Right cardiac atrium (tissue), 5 donors: ENCODE results near the gene CYP4F2. TPM values are rescaled to one million over a fixed set of nuclear protein-coding genes. Genes with fewer than 3 reads are reported as not detected.
"Not testable (repeated sequence)": the region's sequence is repeated elsewhere in the genome, so short reads cannot be mapped to it uniquely, and the experiment has no call there.

Source experiments
- ATAC-seq, 2 donors: fragments of 200-7000 bp; cut with Tn5 transposase; one replicate each; pipeline versions ENCODE4 v1.8.0 to v1.9.1; 2020; ENCODE audit warnings: moderate library complexity in 2 of 2, mild to moderate bottlenecking in 1 of 2
- DNase-seq, 3 donors: peaks; one replicate each; pipeline ENCODE4 v3.0.0-alpha.2; 2020
- H3K27ac ChIP-seq: one replicate; pipeline ENCODE4 v1.5.1; 2013; ENCODE audit warnings: mild to moderate bottlenecking, low read length, control low read depth, moderate library complexity
- H3K27me3 ChIP-seq: one replicate; pipeline ENCODE4 v1.6.1; 2013; ENCODE audit not compliant: control insufficient read depth, insufficient read depth
- H3K4me1 ChIP-seq: one replicate; pipeline ENCODE4 v1.6.1; 2013; ENCODE audit warnings: low read length; ENCODE audit not compliant: control insufficient read depth, insufficient read depth
- H3K4me3 ChIP-seq: one replicate; pipeline ENCODE4 v1.5.1; 2013; ENCODE audit warnings: low read length, control low read depth
- H3K9me3 ChIP-seq: one replicate; pipeline ENCODE4 v1.6.1; 2013; ENCODE audit warnings: low read length; ENCODE audit not compliant: control insufficient read depth
- WGBS: extraction: QIAGEN DNeasy Blood & Tissue Kit; methylation state at CpG from one replicate; pipeline ENCODE4 v1.1.7; 2013; 5-methylcytosine and 5-hydroxymethylcytosine counted together
- intact Hi-C, 4 donors: fragments of 100-400 bp; cut with DNase I; formaldehyde crosslinking; loops; one replicate each; pipeline versions ENCODE4 v1.11.0 to v1.14.0; 2022 to 2023
- polyA plus RNA-seq: library from polyadenylated mRNA; stranded (reverse); fragments of 200-250 nt; gene quantifications from one replicate; pipeline ENCODE4 v1.2.3, GENCODE V29; 2013
- total RNA-seq, 4 donors: library from RNA; stranded (reverse); fragmentation: NEBNext Ultra II Directional; extraction: Animal tissue kit (Norgen Biotek cat#: 25700); gene quantifications; one replicate each; pipeline ENCODE4 v1.2.1, GENCODE V29; 2021
- donor health status: healthy with polysubstance abuse.
- donor health status: DM: no; HTN: yes; CAD: no.
- donor health status: DM: no; HTN: no; CAD: no.
- donor health status: DM: no; HTN: yes; CAD: no; lungs with severe emphysema.
- donor health status: DM: yes; HTN: yes; CAD: no.

Gene CYP4F2
- total and polyA plus RNA-seq, 5 donors, result not detected

DNA sequence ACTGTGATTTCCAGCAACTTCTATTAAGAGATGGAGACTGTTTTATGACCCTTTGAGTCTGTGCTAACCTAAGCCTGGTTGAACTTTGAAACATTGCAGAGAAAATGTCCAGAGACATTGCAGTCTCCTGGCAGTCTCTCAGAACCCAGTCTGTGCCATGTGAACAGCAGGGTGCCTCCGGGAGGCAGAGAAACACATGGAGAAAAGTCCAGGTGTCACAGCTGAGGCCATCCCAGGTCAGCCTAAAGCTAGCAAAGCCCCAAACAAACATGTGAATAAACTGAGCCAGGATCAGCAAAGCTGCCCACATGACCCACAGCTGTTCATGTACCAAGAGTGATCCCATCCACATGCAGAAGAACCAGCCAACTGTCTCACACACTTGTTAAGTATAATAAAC is 28.6 kb upstream of the CYP4F2 start:
- Histone ChIP-seq H3K4me1 (no peaks in the 10 kb centered on the region), H3K9me3 (no peaks in the 10 kb centered on the region), H3K27me3 (no peaks in the 10 kb centered on the region), H3K4me3 (no peak overlapping the region), H3K27ac (no peak overlapping the region)
- 51% methylated on average over 1 of the region's 1 CpG for WGBS
- ATAC-seq, result no peak
- DNase-seq, result no peak
- intact Hi-C loops, result no loop called here

DNA sequence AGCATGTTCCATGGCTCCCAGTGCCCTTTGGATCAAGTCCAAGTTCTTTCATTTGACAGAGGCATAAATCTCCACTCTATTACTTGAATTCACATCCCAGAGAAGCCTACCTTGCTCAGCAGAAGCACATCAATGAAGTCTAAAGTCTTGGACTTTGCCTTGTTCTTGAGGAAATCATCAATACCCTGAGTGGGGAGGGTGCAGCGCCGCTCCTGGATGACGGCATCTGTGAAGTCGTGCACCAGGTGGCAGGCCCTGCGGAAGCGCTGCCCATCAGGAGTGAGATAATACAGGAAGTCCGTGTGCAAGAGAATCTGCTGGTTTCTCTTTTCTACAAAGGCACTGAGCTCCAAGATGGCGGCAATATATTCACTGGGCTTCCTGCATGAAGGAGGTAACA is 25.8 kb upstream of the CYP4F2 start:
- intact Hi-C loops, result no loop called here
- H3K27ac ChIP-seq, result no peak overlapping the region
- no peak overlapping the region for H3K4me3 ChIP-seq
- 79% methylated on average over 8 of the region's 8 CpGs for WGBS
- no peaks in the 10 kb centered on the region for H3K27me3 ChIP-seq
- no peaks in the 10 kb centered on the region for H3K9me3 ChIP-seq
- no peak for ATAC-seq
- no peaks in the 10 kb centered on the region for H3K4me1 ChIP-seq
- DNase-seq, result no peak

DNA sequence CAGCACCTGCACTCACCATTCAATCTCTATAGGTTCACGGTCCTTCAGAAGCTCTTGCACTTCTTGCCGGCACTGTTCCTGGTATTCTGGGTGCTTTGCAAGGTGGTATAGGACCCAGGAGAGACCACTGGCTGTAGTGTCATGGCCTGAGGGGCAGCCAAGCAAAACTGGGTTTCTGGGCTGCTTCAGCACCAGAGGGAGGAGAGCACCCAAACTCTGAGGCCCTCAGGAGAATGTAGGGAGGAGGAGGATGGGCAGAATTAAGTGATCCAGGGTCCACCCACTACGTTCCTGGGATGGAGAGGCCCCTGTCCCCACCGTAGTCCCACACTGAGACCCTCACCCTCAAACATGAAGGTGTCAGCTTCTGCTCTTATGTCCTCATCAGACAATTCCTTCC is 24.1 kb upstream of the CYP4F2 start:
- intact Hi-C loops, result no loop called here
- DNase-seq (no peak), ATAC-seq (no peak)
- Histone ChIP-seq H3K27me3 (no peaks in the 10 kb centered on the region), H3K4me3 (no peak overlapping the region), H3K27ac (no peak overlapping the region), H3K4me1 (no peaks in the 10 kb centered on the region), H3K9me3 (no peaks in the 10 kb centered on the region)
- 60% methylated on average over 4 of the region's 4 CpGs for WGBS

DNA sequence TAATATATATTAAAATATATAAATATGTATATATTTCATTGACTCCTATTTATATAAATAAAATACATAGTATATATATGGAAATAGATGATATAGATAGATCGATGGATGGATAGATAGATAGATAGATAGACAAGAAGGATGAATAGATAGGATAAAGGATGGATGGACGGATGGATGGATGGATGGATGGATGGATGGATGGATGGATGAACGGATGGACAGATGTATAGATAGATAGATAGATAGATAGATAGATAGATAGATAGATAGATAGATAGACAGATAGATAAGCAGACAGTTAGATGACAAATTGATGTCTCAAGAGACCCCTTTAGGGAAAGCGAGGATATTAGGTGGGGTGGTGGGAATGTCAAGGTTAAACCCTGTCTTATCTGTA is 21.4 kb upstream of the CYP4F2 start:
- Histone ChIP-seq H3K9me3 (no peaks in the 10 kb centered on the region), H3K27ac (no peak overlapping the region), H3K4me3 (no peak overlapping the region), H3K27me3 (no peaks in the 10 kb centered on the region), H3K4me1 (no peaks in the 10 kb centered on the region)
- DNase-seq (no peak), ATAC-seq (no peak)
- WGBS, result 73% methylated on average over 4 of the region's 4 CpGs
- intact Hi-C loops, result no loop called here

DNA sequence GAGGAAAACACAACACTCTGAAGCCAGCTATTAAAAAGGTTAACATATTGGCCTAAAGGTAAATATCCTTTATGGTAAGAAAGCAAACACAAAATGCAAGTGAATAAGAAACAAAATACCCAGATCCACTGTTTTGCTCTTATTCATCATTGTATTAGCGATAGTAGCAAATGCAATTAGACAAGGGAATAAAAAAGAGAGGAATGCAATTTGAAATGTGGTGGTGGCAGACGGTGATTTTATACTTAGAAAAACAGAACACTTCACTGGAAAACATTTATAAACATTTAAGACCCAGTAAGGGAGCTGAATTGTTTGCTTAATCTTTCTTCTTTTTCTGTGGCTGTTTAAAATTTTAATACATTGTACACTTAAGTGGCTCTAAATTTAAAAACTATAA is 17.2 kb upstream of the CYP4F2 start:
- no peaks in the 10 kb centered on the region for H3K27me3 ChIP-seq
- no peaks in the 10 kb centered on the region for H3K9me3 ChIP-seq
- H3K4me1 ChIP-seq, result no peaks in the 10 kb centered on the region
- no peak overlapping the region for H3K27ac ChIP-seq
- 93% methylated on average over 2 of the region's 2 CpGs for WGBS
- no peak for ATAC-seq
- DNase-seq, result no peak
- no peak overlapping the region for H3K4me3 ChIP-seq
- intact Hi-C loops, result no loop called here

DNA sequence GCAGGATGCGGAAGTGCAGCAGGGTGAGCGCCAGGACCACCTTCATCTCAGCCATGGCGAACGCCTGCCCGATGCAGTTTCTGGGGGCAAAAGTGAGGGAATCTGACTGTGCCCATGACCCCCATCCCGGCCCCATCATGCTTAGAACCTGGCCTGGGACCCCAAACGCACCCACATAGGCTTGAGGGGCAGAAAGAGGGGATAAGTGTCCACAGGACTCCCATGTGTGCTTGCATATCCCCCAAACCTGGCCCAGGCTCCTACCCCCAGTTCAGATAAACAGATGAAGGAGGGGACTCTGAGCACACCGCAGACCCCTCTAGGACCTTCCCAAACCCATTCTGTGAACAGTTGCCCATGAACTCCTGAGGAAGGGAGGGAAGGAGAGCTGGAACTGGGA is 16.0 kb upstream of the CYP4F2 start:
- H3K27me3 ChIP-seq, result no peaks in the 10 kb centered on the region
- intact Hi-C loops, result no loop called here
- WGBS, result 85% methylated on average over 8 of the region's 8 CpGs

DNA sequence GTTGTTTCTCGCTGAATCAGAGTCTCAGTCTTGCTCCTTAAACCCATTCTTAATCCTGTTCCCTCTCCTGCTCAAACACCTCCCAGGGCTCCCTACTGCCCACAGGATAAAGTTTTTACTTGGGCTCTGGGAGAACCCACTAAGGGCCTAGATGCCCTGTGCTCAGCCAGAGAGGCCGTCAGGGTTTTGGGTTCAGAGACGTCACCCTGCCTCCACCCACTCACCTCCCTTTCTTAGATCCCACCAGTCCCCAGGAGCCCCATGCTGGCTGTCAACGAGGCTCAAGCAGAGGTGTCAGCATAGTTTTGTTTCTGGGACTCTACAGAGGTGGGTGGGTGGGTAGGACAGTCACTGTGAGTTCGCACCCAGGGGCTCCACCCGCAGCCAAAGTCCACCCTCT is 15.5 kb upstream of the CYP4F2 start:
- H3K9me3 ChIP-seq, result no peaks in the 10 kb centered on the region
- 57% methylated on average over 6 of the region's 6 CpGs for WGBS
- no peaks in the 10 kb centered on the region for H3K4me1 ChIP-seq
- no peak overlapping the region for H3K27ac ChIP-seq
- intact Hi-C loops, result no loop called here
- ATAC-seq, result no peak
- no peaks in the 10 kb centered on the region for H3K27me3 ChIP-seq
- H3K4me3 ChIP-seq, result no peak overlapping the region
- DNase-seq, result no peak

More for the DNA sequence above, 16.0 kb upstream of the CYP4F2 start:
- no peaks in the 10 kb centered on the region for H3K9me3 ChIP-seq
- DNase-seq (no peak), ATAC-seq (no peak)
- no peak overlapping the region for H3K27ac ChIP-seq
- H3K4me3 ChIP-seq, result no peak overlapping the region
- no peaks in the 10 kb centered on the region for H3K4me1 ChIP-seq

DNA sequence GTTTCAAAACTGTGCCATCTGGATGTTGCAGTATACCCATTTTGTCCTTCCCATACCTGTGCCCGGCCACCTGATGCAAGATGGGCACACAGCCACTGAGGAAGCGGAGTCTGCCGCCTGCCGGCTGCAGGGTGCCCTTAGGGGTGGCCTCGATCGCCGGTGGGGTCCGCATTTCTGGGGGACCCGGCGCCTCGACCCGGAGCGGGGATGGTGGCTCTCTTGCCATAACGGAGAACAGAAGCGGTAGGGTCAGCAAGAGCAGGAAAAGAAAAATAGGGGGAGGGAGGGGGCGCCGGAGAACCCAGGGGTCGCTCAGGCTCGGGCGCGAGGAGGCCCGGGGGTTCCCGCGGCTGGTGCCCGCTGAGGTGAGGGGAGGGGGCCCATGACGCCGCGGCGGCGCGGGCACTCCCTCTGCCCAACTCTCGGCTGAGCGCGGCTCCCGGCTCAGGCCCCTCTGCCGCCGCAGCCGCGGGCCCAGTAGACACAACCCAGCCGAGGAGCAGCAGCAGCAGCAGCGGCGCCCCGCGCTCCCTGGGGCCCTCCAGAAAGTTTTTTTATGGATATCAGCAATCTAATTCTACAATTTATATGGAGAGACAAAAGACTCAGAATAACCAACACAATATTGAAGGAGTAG is 13.8 kb upstream of the CYP4F2 start:
- Histone ChIP-seq H3K27ac (no peak overlapping the region), H3K27me3 (no peaks in the 10 kb centered on the region), H3K9me3 (no peaks in the 10 kb centered on the region), H3K4me1 (no peaks in the 10 kb centered on the region), H3K4me3 (no peak overlapping the region)
- DNase-seq, result no peak
- intact Hi-C loops, result no loop called here
- ATAC-seq, result no peak
- 3% methylated on average over 44 of the region's 44 CpGs for WGBS

DNA sequence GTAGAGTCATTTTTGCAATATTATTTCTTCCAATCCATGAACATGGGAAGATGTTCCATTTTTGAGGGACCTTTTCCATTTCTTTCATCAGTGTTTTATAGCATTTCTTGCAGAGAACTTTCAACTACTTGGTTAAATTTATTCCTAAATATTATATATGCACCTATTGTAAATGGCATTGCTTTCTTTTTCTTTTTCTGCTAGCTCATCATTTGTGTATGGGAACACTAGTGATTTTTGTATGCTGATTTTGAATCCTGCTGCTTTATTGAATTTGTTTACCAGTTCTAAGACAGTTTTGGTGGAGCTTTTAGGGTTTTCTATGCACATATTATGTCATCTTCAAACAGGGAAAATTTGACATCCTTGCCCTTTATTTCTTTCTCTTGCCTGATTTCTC is 7.2 kb upstream of the CYP4F2 start:
- H3K9me3 ChIP-seq, result no peaks in the 10 kb centered on the region
- no peak overlapping the region for H3K4me3 ChIP-seq
- no peak overlapping the region for H3K27ac ChIP-seq
- no peak for DNase-seq
- H3K4me1 ChIP-seq, result no peaks in the 10 kb centered on the region
- H3K27me3 ChIP-seq, result no peaks in the 10 kb centered on the region
- intact Hi-C loops, result no loop called here
- ATAC-seq, result no peak

DNA sequence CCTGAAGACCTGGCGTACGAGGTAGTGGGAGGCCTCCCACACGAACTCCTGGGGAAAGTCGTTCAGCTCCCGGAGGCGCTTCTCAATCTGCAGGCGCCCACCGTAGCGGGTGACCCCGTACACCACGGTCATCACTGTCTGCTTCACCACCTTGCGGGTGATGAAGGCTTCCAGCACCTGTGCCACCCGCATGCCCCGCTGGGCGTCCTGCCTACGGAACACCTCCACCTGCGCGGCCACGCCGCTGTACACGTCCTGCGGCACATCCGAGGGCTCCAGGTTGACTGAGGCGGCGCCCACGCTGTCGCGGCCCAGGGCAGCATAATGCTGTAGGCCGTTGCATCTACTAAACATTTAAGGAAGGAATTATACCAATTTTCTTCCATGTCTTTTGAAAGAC is 5.0 kb upstream of the CYP4F2 start:
- intact Hi-C loops, ATAC-seq: not testable (repeated sequence)

DNA sequence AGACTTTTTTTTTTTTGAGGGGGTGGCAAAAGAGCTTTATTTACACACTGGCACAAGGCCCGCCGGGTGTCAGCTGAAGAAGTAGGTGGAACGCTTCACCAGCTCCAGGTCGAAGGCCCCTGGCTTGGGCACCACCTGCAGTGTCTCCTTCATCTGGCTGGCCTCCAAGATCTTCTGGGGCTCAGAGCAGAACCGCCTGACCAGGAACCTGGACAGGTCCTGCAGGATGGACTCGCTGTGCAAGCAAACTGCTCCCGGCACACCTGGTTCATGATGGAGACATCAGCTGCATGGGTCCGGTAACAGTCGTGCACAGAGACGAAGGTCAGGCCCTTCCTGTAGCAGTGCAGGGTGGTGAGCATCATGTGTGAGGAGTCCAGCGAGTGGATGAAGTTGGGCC is 4.4 kb upstream of the CYP4F2 start:
- ATAC-seq, result no peak
- H3K4me1 ChIP-seq, result no peaks in the 10 kb centered on the region
- H3K27ac ChIP-seq, result no peak overlapping the region
- no peak overlapping the region for H3K4me3 ChIP-seq
- WGBS, result 88% methylated on average over 11 of the region's 11 CpGs
- no peaks in the 10 kb centered on the region for H3K27me3 ChIP-seq
- intact Hi-C loops, result no loop called here
- DNase-seq, result no peak
- H3K9me3 ChIP-seq, result no peaks in the 10 kb centered on the region

More for the DNA sequence above, 5.0 kb upstream of the CYP4F2 start:
- not testable (repeated sequence) for H3K4me1 ChIP-seq, H3K4me3 ChIP-seq, DNase-seq, H3K27me3 ChIP-seq, H3K27ac ChIP-seq, H3K9me3 ChIP-seq
- WGBS, result 91% methylated on average over 29 of the region's 29 CpGs

DNA sequence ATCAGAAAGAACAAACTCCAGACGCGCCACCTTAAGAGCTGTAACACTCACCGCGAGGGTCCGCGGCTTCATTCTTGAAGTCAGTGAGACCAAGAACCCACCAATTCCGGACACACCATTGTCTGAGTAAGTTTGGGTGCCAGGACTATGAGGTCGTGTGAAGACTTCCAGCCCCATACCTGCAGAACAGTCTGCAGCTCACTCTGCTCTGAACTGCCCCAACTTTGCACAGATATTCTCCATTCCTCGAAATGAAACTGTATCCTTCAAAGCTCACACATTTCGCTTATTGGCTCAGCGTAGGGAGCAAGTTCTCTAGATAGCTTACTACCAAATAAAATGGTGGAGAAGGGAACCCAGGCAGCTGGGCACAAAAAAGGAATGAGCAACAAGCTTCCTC is 2.6 kb upstream of the CYP4F2 start:
- no peak for DNase-seq
- Histone ChIP-seq H3K27me3 (no peaks in the 10 kb centered on the region), H3K27ac (no peak overlapping the region), H3K4me3 (no peak overlapping the region), H3K4me1 (no peaks in the 10 kb centered on the region), H3K9me3 (no peaks in the 10 kb centered on the region)
- intact Hi-C loops, result no loop called here
- no peak for ATAC-seq
- 83% methylated on average over 11 of the region's 11 CpGs for WGBS
